ENCODE measurements around the gene SOX6.

Gene SOX6

DNA sequence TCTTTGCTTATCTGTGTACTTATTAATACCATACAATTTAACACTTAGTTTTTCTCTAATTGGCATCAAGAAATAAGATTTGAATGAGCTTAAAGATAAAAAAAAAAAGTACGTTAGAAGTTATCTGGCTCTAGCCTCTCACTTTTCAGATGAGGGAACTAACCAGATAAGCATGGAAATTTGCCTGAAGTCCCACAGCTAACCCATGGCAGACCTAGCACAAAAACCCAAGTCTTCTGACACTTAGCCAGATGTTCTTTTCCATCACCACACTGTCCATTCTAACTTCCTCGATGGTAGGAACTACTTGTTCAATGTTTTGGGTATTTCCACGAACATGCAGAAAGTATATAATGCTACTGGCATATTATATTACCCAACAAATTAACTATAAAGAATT is 7.4 kb upstream of the SOX6 start:
- DNase-seq, result no peak

DNA sequence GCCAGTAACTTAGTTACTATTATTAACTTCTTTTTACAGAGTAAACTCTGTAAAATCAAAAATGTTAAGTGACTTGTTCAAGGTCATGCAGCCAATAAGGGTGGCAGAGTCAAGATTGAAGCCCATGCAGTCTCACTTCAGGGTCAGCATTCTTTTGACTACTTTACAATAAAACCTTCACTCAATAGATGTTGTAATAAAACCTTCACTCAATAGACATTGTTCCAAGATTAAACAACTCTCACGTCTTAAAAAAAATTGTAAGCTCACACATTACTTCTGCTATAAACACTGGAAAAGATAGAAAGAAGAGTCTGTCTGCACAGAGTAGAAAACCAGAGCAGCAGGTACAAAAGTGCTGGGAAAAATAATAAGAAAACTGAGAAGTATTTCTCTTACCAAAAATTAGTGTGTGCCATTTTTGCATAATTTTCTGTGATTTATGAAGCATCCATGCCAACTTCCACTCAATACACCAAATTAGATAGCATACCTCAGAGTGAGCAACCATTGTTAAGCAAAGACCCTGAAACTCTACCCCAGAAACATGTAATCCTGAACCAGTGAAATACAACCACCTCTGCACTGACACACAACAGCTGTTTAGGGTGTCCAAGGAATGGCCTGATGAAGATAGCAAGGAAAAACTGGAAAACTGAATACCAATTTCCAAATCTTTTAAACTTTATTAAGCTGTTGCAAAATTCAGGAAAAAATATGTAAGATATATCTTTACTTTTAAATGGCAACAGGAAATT is 4.9 kb upstream of the SOX6 start:
- no peak for DNase-seq

DNA sequence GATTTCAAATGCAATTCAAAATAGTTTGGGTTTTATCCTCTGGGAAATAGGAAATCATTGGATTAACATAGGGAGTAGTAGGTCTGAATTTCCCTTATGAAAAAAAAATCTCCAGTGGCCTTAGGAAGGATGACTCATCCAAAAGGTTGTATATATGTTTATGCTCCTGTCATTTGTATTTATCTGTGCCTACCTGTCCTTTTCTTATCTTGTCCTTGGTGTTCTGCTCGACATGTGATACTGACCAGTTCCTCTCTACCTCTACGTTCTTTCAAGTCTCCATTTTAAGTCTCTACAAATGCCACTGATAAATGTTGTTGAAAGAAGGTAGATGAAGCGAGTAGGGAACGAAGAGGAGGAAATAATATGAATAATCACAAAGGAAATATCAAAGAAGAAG is 3.0 kb upstream of the SOX6 start:
- no peak for DNase-seq

GRCh38 chr11:16358726-16359125 is 2.4 kb upstream of the SOX6 start:
- DNase-seq, result no peak

DNA sequence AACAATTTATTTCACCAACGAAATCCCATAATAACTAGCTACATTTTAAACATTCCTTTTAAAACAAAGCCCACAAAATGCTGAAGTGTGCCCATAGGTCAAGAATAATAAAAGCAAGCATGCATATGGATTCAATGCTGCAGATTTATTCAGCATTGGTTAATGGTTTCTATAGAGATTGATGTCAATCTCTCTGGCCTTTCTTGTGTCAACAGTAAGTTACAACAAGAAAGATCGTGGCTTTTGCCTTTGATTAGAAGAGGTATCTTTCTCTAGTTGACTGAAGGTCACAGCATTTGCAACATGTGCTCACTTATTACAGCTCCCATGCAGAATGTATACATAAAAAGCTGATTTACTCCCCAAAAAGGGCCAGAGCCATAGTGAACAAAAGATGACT is 1.4 kb upstream of the SOX6 start:
- DNase-seq, result no peak

DNA sequence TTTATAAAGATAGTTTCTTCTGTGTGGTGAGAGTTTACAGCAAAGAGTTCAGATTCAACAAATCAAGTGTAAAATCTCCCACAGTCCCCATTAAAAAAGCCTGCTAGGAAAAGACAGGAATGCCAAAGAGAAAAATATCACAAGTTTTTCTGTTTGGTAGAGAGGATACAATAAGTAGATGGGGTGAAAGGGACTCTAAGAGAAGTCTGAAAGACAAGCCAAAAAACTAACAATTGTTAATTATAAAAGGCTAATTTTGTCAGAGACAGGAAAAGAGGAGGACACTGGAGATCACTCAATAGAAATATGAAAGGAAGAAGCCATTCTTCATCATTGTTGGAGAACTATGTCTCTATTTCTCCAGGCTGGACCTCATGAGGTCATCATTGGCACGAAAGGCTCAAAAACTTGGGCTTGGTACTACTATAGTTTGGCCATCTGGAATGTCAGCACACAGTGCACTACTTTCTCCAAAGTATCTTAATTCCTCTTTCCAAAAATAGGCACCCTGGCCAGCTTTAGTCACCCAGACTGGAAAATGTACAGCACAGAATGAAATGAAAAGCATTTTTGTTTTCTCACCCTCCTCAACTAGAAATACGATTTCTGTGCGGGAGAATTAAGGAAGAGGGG is 531 bp upstream of the SOX6 start:
- no peak for DNase-seq

GRCh38 chr11:16352707-16353106 is 3.6 kb downstream of the SOX6 start:
- no peak for DNase-seq

DNA sequence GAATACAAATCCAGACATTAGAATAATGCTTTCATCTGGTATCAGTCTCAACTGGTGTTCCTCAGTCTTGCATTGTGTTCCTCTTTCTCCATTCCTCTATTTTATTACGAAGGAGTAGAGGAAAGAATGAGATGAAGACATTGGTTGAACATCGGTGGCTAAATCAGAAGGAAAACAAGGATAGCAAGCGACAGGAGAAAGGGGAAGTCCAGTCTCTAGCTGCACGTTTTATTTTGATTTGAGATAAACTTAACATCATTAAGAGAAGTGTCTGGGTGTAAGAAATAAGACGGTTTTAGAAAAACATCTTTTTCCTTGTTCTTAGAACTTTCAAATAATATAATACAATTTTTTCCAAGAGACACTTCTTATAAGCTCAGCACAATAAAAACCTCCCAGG is 6.2 kb downstream of the SOX6 start:
- no peak for DNase-seq

DNA sequence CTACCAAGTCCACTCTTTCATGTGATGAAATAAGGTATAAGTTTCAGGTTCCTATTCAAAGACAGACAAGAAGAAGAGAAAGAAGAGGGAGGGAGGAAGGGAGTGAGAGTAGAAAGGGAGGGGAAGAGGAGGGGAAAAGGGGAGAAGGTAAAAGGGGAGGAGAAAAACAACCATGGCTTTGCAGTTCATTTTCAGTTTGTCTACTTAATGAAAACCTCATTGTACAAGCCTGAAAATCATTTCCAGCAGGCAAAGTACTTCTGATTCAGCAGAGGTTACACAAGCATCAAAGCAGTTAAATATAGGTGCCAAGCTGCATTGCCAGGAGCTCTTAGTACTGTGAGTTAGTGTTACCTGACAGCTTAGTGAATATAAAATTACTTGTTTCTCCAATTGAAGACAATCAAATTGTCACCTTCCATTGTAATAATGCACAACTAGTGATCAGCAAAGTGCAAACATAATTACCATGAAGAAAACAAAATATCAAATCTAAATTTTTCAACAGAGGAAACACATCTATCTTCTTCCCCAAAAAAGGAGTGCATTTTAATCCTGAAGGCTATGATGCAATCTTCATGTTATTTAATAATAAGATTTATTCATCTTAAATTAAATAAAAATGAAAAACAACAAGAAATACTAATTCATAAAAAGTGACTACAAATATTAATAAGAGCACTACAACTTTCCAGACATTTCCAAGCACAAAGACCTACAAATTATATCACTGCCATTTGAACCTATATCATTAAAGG is 8.2 kb downstream of the SOX6 start:
- no peak for DNase-seq

DNA sequence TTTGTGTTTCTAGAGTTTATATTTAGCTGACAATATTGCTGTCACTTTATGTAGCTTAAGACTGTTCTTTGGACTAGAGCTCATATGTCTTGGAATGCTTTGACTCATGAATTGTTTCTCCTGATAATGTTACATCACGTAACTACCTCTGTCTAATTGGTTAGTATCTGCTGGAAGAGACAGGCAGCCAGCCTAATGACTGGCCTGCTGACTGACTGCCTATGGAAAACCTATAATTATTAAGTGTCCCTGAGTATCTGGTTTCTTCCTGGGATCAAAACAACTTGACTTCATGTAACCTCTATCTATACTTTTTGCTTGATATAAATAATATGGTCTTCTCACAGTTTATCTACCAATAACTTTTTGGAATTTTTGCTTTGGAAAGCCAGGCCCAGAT is 9.4 kb downstream of the SOX6 start:
- DNase-seq, result no peak

GRCh38 chr11:16341853-16342252 is 14.5 kb downstream of the SOX6 start:
- DNase-seq, result no peak

DNA sequence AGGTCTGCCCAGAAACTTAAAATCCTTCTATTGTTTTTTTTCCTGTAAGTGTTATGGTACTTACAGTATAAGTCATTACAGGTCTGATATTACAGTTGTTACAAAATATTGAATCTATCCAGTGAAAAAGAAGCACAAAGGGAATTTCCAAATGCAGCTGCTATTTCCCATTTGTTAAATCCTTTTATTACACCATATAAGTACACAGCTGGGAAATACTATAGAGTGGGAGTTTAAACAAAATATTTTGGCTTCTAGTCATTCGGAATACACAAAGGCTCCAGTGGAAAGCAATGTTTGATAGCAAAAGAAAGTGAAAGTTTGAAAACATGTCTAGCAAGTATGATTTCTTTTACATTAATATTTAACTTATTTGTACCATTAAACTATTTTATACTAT is 18.0 kb downstream of the SOX6 start:
- no peak for DNase-seq

- no peak for DNase-seq
Measured at GRCh38 chr11:16337421-16338213, 18.7 kb downstream of the SOX6 start.

GRCh38 chr11:16336721-16337120 is 19.6 kb downstream of the SOX6 start:
- DNase-seq, result no peak

GRCh38 chr11:16336204-16336603 is 20.1 kb downstream of the SOX6 start:
- no peak for DNase-seq

GRCh38 chr11:16335236-16335962 is 20.9 kb downstream of the SOX6 start:
- DNase-seq, result no peak

DNA sequence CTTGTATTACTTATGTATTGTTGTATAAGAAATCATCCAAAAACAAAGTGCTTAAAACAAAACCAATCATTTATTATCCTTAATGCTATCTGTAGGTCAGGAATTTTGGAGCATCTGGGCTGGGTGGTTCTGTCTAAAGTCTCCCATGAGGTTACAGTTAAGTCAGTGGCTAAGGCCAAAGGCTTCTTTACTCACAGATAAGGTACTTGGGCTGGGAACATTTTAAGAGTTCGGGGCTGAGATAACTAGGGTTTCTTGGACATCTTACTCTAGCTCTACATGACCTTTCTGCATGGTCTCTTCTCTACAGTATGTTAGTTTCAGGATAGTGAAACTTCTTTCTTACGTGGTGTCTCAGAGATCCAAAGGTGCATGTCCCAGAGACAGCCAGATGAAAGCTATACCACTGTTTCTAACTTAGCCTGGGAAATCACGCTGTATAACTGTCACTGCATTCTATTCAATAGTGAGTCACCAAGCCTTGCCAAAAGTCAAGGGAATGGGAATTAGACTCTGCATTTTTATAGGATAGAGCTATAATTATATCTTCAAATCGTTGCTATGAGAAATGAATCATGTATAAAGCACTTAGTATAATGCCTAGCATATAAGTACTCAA is 29.6 kb downstream of the SOX6 start:
- DNase-seq, result no peak

DNA sequence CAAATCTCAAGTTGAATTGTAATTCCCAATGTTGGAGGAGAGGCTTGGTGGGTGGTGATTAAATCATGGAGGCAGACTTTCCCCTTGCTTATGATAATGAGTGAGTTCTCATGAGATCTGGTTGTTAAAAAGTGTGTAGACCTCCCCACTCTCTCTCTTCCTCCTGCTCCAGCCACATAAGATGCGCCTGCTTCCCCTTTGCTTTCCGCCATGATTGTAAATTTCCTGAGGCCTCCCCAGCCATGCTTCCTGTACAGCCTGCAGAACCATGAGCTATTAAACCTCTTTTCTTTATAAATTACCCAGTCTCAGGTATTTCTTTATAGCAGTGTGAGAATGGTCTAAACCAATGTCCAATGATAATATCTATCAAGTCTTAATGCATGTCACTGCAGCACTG is 34.2 kb downstream of the SOX6 start:
- DNase-seq, result no peak

DNA sequence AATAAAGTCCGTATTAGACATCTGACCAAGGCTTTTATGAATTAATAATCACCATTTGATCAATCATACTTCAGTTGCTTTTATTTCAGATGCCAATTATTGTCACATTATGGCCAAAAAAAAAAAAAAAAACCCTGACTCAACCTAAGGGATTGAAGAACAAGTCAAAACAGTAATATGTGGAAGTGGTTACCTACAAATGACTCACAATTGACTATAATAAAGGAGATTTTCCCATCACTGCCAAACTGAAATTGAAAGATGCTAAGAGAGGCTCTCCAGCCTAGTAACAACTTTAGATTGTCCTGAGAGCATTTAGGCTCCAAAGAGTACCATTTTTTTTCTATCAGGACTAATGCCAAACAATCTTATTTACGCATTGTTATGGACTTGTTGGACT is 35.2 kb downstream of the SOX6 start:
- no peak for DNase-seq

DNA sequence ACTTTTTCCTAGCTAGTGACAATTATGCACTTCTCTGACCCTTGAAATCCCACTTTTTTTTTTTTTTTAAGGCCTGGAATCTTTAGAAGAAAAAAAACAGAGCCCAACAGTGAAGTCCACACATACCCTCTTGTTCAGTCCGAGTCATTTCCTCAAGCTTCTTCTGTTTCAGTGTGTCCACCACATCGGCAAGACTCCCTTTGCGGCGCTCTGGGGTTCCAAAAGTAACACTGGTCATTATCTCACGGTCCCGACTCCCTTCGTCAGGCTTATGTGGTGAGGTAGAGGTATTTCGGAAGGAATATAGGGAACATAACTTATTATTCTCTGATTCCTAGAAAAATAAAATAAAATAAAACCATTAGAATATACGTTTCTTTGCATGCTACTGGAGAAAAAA is 38.0 kb downstream of the SOX6 start:
- DNase-seq, result no peak

GRCh38 chr11:16317712-16318111 is 38.6 kb downstream of the SOX6 start:
- DNase-seq, result no peak

DNA sequence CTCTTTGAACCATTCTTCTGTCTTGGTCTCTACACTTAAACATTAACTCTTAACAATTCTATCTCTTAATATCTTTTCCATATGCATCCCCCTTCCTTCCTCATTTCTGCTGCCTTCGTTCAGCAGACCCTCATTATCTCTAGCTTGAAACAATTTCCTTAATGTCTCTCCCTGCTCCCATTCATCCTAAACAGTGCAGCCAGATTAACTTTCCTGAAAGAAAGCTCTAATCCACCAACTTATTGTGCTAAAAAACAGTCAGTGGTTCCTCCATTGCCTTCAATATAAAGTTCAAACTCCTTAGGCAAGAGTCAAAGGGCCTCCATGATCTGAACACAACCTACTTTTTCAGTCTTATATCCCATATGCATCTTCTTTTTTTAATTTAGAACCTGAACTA is 42.5 kb downstream of the SOX6 start:
- no peak for DNase-seq
